HG03066 (cell line): ENCODE measurements around the gene PLBD2.

Source experiments
- ATAC-seq: cut with Tn5 transposase; IDR thresholded peaks from one replicate; pipeline ENCODE4 v1.9.1; 2021; ENCODE audit warnings: low read depth; ENCODE audit not compliant: unreplicated experiment

Gene PLBD2

DNA sequence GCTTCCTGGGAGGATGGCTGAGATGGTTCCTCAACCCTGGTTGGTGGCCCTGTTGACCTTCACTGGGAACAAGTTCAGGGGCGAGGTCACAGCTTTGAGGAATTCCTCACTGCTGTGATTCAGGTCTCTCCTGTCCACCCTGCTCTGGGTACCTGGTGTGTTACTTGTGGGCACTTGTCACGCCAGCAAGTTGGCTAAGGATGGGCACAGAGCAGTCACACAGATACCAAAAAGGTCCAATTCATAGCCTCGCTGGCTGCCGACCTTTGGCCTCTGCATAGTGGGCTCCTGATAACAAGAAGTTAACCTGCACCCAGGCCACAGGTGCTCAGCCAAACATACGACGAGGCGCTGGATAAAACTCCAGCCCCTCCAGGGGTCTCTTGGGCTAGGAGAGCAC, 34.1 kb downstream of the PLBD2 start:
- no peak for ATAC-seq

DNA sequence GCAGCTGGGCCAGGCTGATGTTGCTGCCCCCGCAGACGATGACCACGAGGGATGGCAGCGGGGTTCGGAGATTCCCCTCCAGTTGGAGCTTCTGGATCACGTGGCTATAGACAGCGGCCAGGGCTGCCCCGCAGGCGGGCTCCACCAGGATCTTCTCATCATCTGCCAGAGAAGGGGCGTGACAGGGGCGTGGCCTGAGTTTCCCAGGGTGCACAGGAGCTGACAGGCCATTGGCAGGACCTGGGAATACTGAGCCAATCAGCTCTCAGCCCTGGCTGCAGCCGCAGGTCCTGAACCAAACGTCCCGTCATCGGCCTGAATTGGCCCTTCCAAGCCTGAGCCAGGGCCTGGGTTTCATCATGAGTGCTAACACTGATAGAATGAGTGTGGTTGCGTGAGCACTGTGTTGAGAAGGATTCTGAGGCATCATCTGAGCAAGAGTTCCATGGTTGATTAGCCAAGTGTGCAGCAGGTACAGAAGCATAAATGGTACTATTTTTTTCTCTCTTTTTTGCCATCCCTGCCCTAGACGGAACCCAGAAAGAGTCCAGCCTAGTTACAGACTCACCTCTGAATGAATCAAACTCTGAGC, 34.7 kb downstream of the PLBD2 start:
- no peak for ATAC-seq

DNA sequence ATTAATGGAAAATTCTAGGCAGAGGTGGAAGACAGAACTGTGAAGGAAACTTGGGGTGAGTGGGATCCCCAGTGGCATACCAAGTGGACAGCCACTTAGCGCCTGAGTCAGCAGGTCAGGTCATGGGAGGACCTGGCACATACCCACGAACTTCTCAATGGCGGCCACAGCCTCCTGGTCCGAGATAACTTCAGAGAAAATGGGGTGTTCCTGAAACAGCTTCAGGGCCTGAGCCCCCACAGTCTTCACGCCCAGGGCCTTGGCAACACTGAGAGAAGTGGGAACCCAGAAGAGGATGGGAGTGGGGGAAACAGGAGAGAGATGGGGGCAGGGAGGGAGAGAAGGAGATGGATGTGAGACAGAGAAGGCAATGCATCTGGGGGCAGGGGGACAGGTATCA, 35.4 kb downstream of the PLBD2 start:
- no peak for ATAC-seq

DNA sequence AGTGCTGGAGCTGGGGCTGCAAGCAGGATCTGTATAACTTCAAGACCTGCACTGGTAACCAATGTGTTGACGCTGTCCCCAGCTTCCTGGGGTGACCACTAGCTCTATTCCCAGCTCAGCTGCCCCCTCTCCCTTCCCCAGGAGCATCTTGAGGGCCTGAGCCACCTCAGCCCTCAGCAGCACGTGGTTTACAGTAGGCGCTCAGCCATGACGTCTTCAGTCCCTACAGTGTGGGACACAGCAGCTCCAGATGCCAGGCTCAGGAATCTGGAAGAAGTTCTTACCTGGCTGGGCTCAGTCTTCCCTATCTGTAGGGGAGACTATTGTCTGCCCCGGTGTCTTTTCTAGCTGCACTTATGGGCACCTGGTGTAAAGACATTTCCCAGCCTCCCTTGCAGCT, 36.7 kb downstream of the PLBD2 start:
- no peak for ATAC-seq

DNA sequence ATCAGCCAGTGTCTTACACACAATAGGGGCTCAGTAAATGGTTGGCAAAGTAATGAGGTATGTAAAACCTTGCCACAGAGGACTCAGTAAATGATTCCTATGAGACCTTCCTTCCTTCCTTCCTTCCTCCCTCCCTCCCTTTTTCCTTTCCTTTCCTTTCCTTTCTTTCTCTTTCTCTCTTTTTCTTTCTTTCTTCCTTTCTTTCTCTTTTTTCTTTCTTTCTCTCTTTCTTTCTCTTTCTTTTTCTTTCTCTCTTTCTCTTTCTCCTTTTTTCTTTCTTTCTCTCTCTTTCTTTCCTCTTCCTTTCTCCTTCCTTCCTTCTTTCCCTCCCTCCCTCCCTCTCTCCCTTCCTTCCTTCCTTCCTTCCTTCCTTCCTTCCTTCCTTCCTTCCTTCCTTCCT, 37.8 kb downstream of the PLBD2 start:
- ATAC-seq = no peak

DNA sequence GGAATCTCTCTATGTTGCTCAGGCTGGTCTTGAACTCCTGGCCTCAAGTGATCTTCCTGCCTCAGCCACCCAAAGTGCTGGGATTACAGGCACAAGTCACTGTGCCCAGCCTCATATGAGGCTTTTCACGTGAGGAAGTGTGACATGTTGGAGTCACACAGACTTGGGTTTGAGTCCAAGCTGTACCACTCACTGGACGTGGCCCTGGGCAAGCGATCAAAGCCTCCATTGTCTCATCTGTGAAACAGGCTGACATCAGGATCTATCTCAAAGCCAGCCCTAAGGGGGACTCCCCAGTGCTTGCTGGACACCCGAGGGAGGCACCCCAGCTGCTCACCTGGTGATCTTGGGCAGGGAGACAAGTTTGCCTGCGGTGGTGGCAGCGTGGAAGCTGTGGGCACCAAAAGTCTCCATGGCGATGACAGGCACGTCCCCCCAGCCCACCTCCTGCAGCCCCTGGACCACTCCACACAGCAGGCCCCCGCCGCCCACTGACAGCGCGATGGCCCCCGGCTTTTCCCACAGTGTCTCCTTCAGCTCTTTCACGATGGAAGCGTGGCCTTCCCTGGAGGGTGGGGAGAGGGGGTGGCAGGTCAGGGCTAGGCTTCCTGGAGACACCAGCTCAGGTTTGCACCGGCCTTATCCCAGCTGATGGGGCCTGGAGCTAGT, 38.6 kb downstream of the PLBD2 start:
- ATAC-seq = no peak

DNA sequence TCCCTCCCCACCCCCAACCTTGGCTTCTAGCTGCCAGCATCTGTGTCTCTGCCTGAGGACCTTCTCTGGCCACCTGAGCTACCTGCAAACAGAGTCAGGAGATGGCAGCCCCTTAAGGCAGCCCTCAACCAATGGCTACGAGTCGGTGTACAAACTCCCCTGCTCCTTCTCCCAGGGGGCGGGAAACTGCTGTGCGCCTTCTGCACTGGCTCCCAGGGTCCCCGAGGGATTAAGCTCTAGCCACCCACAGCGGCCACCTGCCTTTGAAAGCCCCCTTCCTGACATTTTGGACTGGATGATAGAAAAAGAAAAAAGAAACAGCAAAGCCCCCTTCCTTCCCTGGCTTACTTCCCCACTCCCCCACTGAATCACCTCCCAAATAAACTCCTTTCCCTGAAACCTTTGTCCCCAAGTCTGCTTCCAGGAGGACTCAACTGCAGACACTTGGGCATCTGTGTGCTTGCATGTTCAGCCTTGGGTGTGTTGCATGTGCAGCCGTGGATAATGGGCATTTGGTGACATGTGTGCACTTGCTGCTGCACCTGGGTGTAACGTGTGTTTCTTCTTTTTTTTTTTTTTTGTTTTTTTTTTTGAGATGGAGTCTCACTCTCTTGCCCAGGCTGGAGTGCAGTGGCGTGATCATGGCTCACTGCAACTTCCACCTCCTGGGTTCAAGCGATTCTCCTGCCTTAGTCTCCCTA, 39.3 kb downstream of the PLBD2 start:
- ATAC-seq = no peak

DNA sequence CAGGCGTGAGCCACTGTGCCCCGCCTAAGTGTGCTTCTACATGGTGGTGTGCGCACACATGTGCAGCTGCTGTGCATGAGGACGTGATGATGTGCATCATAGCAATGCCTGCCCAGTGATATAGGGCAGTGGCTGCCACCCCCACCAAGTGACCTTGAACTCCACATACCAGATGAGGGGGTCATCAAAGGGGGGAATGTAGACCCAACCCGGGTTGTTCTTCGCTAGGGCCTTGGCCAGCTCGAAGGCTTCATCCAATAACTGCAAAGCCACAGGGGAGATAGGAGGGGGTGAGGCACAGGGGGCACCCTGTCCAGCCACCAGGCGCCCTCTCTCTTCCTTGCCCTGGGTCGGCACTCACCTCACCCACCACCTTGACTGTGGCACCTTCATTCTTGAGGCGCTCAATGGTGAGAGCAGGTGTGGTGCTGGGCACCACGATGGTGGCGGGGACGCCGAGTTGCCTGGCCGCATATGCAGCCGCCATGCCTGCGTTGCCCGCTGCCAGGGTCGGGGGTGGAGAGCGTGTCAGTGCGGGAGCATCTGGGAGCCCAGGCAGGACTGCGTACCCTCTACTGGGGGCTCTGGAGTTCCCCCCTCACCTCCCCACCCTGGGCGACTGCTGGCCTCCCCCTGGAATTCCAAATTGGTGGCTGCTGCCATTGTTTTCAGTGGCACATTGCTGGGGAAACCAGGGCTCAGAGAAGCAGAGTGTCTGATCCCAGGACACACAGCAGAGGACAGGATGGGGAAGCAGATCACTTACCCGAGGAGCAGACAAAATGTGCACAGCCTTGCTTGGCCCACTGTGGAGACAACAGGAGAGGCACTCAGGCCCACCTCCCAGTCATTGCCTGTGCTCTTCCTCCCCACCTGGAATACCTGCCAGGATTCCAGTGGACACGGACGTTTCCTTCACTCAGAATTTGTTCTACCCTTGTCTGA, 40.2 kb downstream of the PLBD2 start:
- ATAC-seq = no peak

DNA sequence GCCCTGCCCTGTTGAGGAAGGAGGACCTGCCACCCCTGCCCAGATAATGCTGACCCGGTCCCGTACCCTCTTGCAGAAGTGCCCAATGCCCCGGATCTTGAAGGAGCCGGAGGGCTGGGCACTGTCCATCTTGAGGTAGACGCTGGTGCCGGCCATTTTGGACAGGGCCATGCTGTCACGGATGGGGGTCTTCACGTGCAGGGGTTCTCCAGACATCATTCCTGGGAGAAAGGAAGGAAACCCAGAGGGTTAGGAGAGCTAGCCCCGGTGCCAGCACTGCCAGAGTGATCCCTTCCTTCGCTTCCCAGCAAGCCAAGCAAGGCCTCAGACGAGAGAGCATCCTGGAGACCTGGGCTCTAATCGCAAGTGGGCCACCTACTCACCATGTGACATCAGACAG, 41.1 kb downstream of the PLBD2 start:
- no peak for ATAC-seq

DNA sequence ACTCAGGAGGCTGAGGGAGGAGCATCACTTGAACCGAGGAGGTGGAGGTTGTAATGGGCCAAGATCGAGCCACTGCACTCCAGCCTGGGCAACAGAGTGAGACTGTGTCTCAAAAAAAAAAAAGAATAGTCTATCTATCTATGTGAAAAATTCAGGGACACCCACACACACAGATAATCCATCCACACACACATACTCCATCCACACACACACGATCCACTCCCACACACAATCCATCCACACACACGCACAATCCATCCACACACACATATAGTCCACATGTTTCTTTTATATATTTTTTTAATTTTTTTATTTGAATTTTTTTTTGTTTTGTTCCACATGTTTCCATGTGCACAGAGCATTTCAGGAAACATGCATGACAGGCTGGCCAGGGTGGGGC, 42.0 kb downstream of the PLBD2 start:
- ATAC-seq = no peak

DNA sequence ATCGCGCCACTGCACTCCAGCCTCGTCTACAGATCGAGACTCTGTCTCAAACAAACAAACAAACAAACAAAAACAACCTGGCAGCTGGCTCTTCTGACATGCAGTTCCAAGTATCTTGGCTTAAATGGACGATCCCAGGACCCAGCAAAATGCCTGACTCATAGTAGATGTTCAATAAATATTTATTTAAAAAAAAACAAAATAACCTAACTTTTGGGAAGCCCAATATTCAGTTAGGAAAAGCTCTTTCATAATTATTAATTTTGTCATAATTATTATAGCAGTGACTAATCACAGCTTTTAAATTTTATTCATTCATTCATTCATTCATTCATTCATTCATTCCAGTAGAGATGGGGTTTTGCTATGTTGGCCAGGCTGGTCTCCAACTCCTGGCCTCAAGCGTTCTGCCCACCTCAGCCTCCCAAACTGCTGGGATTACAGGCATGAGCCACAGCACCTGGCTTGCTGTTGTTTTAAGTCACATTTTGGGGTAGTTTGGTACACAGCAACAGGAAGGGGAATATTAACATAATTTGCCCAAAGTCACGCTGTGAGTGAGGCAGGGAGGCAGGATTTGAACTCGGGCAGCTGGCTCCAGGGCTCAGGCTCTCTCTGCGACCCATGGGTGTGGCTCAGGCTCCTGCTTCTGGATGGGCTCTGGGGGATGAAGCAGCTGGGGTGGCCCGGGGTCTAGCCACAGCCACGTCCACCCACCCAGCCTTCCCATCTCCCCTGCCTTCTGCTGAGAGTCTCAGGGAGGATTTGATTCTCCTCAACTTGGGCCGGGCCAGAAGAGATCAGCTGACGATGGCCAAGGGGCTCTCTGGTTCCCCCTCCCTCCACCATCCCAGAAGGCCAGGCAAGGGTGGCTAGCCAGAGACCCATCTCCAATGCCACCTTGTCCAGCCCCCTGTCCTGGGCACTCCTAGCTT, 42.9 kb downstream of the PLBD2 start:
- ATAC-seq = no peak

DNA sequence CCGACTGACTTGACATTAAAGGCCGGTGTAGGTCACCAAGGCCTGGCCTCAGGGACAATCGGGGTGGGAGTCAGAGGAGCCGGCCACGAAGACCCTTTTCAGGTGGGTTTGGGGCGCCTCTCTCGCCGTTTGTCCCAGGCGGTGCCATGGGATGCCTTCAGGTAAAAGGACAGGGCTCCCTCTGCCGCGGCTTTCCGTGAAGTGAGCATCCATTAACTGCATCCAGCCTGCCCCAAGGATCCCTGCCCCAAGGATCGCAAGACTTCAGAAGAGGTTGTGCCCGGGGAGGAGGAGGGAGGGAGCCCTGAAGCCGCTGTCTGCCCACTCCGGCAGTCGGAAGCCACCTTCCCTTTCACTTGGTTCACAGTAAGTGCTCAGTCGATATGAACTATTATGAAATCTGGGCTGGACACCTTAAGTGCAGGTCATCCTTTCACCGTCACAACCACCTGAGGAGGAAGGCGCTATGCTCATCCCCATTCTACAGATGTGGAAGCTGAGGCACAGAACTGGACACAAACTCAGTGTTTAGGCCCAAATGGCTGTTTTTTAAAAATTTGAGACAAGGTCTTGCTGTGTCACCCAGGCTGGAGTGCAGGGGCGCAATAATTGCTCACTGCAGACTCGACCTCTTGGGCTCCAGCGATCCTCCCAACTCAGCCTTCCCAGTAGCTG, 44.3 kb downstream of the PLBD2 start:
- no peak for ATAC-seq

DNA sequence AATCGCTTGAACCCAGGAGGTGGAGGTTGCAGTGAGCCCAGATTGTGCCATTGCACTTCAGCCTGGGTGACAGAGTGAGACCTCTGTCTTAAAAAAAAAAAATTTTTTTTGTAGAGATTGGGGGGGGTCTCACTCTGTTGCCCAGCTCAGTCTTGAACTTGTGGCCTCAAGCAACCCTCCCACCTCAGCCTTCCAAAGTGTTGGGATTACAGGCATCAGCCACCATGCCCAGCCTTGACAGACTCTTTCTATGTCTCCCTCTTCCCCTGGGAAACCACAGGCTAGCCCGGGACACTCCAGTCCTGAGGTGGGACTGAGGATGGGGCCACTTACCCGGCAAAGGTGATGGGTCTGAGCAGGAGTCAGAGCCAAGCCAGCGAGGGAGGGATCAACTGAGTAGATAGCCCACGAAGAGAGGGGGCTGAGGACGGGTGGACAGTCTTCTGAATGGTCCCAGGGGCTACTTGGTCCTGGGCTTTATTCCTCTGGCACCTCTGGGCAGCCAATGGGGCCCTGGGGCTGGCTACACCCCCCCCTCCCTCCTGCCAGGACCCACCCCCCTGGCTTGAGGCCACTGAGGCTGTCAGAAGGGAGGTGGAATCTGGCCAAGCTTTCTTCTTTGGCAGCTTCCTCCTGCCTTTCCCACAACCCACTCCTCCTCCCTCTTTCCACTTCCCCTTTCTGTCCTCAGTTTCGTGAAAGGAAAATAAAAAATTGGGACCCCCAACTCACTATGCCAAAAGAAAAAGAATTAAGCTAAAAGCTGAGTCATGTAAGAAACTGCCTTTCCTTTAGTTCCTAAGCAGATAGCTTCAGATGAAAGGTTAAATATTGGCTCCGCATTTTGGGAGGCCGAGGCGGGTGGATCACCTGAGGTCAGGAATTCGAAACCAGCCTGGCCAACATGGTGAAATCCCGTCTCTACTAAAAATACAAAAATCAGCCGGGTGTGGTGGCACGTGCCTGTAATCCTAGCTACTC, 45.3 kb downstream of the PLBD2 start, which contains the start of gene SDS:
SDS (minus strand) TSS at position 453 of the 981 bp plus-strand sequence. CDS start 4,179 bp downstream, outside the sequence.
- ATAC-seq = no peak

DNA sequence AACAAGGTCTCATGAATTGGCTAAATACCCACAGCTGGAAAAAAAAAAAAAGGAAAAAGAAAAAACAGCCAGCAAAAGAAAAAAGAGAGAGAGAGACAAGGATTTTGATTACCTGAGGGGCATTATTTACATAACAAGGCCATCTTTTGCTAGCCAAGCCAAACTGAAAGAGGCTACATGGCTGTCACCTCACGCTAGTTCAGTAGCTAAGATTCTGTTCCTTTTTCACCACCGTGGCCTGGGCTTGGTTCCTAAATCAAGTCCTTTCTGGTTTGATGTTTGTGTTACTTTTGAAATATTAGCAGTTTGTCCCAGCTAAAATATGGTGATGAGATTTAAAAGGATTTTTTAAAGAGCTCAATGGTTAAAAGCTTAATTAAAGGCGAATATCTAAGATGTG, 47.3 kb downstream of the PLBD2 start:
- no peak for ATAC-seq

DNA sequence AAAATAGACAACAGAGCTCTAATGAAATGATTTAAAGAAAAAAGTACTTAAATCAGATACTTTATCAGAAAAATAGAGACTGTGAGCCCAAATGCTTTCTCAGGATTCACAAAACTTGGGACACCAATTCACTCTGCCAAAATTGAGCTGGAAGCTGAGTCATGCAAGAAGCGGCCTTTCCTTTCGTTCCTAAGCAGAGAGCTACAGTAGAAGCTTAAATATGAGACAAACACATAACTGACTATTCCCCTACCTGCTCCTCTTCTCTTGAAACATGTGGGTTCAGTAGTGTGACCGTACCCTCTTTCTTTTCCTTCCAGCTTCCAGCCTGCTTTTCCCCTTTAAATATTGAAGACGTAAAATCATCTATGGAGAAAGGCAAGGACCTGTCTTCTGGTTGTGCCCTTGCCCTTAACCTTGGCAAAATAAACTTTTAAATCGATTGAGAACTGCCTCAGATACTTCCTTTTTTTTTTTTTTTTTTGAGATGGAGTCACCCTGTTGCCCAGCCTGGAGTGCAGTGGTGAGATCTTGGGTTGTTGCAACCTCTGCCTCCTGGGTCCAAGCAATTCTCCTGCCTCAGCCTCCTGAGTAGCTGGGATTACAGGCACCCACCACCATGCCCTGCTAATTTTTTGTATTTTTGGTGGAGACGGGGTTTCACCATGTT, 49.7 kb downstream of the PLBD2 start:
- ATAC-seq = no peak

DNA sequence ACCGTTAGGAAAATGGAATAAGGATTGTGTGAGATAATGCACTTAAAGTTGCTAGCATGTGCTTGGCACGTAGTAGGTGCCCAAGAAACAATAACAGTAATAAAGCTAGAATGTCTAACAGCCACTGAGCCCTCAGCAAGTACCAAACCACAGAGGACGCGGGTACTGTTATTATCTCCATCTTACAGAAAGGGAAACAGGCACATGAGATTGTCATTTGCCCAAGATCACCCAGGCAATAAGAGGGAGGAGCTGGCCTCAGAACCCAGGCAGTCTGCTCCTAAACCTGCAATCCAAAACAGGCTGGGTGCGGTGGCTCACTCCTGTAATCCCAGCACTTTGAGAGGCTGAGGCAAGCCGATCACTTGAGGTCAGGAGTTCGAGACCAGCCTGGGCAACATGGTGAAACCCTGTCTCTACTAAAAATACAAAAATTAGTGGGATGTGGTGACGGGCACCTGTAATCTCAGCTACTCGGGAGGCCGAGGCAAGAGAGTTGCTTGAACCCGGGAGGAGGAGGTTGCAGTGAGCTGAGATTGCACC, 50.4 kb downstream of the PLBD2 start:
- no peak for ATAC-seq

DNA sequence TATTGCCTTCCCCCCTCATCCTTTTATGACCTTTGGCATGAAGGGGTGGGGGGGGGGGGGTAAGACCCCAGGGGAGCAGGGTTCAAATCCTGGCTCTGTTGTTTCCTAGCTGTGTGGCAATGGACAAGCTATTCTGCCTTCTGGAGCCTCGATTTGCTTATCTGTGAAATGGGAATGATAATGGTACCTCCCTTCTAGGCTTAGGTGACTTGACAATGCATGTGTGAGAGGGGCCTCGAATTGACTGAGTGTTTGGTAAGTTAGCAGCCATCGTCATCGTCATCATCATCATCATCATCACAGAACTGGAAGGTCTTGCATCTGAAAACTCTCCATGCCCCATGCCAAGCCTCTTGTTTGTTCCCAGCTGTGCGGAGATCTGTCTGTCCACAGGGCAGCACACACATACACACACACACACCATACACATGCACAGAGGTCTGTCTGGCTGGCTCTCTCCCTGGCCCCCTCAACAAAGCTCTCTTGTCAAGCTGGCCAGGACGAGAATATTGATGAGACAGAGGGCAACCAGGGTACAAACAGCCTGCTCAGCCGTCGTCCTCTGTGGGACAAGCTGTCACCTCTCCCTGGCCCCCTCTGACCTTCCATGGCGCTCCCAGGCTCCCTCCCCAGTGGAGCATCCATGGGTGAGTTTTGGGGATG, 51.2 kb downstream of the PLBD2 start:
- no peak for ATAC-seq
